Nephron (organoid): ENCODE results near the gene ADORA2A.

Source experiments
- H3K27ac Mint-ChIP-seq, 3 experiments: 2 replicates each; pipeline ENCODE4 v1.8.0; 2020; ENCODE audit warnings: mixed read lengths in 3 of 3, mild to moderate bottlenecking in 2 of 3, moderate library complexity in 1 of 3
- H3K27me3 Mint-ChIP-seq: 2 replicates; pipeline ENCODE4 v1.8.0; 2021; ENCODE audit warnings: low read depth, mild to moderate bottlenecking, moderate library complexity, mixed read lengths
- H3K36me3 Mint-ChIP-seq: 2 replicates; pipeline ENCODE4 v1.8.0; 2020; ENCODE audit warnings: low read depth, mixed read lengths
- H3K4me1 Mint-ChIP-seq: 2 replicates; pipeline ENCODE4 v1.8.0; 2020; ENCODE audit warnings: mixed read lengths
- H3K4me3 Mint-ChIP-seq, 3 experiments: 2 replicates each; pipeline ENCODE4 v1.8.0; 2020; ENCODE audit warnings: mild to moderate bottlenecking in 3 of 3, mixed read lengths in 3 of 3, moderate library complexity in 2 of 3
- H3K9me3 Mint-ChIP-seq: 2 replicates; pipeline ENCODE4 v1.8.0; 2020; ENCODE audit warnings: mixed read lengths
- CTCF ChIP-seq, 3 experiments: fragments of 200-600 bp; sonication (generic); IDR thresholded peaks; one replicate each; pipeline ENCODE4 v1.5.0; 2021; ENCODE audit warnings: antibody characterized with exemption in 3 of 3; ENCODE audit not compliant: unreplicated experiment in 3 of 3

Gene ADORA2A

GRCh38 chr22:24450610-24451009, 23.2 kb downstream of the ADORA2A start:
- no peaks in the 10 kb centered on the region for H3K36me3 Mint-ChIP-seq
- no peaks in the 10 kb centered on the region for H3K27me3 Mint-ChIP-seq
- H3K4me1 Mint-ChIP-seq: peaks cover 27% of the 10 kb centered on the region
- H3K4me3 Mint-ChIP-seq: peak overlapping the region in 1 of 3 experiments; percentile 11
- TF ChIP-seq CTCF (IDR thresholded peaks at IDR 0.05; ENCODE audit: unreplicated experiment in 3 of 3): no peak
- H3K27ac Mint-ChIP-seq: peak overlapping the region; percentile 55 to 89 (median 83)
- peaks cover 4% of the 10 kb centered on the region for H3K9me3 Mint-ChIP-seq

- Mint-ChIP-seq H3K36me3 (no peaks in the 10 kb centered on the region), H3K4me3 (no peak overlapping the region), H3K9me3 (peaks cover 4% of the 10 kb centered on the region), H3K4me1 (peaks cover 29% of the 10 kb centered on the region), H3K27me3 (no peaks in the 10 kb centered on the region), H3K27ac (no peak overlapping the region)
- TF ChIP-seq CTCF (IDR thresholded peaks at IDR 0.05; ENCODE audit: unreplicated experiment in 3 of 3): no peak
These were observed 23.8 kb downstream of the ADORA2A start for GRCh38 chr22:24451162-24451561.

GRCh38 chr22:24453853-24454252, 26.5 kb downstream of the ADORA2A start:
- Mint-ChIP-seq H3K9me3 (peaks cover 4% of the 10 kb centered on the region), H3K27ac (no peak overlapping the region), H3K4me1 (peaks cover 24% of the 10 kb centered on the region), H3K27me3 (peaks cover 8% of the 10 kb centered on the region), H3K4me3 (no peak overlapping the region), H3K36me3 (no peaks in the 10 kb centered on the region)
- no peak for TF ChIP-seq CTCF (IDR thresholded peaks at IDR 0.05; ENCODE audit: unreplicated experiment in 3 of 3)

GRCh38 chr22:24455039-24455438, 27.6 kb downstream of the ADORA2A start:
- Mint-ChIP-seq H3K9me3 (peaks cover 4% of the 10 kb centered on the region), H3K4me3 (no peak overlapping the region), H3K27me3 (peaks cover 8% of the 10 kb centered on the region), H3K36me3 (no peaks in the 10 kb centered on the region), H3K4me1 (peaks cover 24% of the 10 kb centered on the region), H3K27ac (no peak overlapping the region)
- no peak for TF ChIP-seq CTCF (IDR thresholded peaks at IDR 0.05; ENCODE audit: unreplicated experiment in 3 of 3)

GRCh38 chr22:24455751-24456426, 28.5 kb downstream of the ADORA2A start:
- TF ChIP-seq CTCF (IDR thresholded peaks at IDR 0.05; ENCODE audit: unreplicated experiment in 3 of 3): no peak
- peaks cover 21% of the 10 kb centered on the region for H3K4me1 Mint-ChIP-seq
- H3K4me3 Mint-ChIP-seq: no peak overlapping the region
- H3K27ac Mint-ChIP-seq: peak overlapping the region in 2 of 3 experiments; percentile 50 to 72
- no peaks in the 10 kb centered on the region for H3K9me3 Mint-ChIP-seq
- H3K27me3 Mint-ChIP-seq: peaks cover 8% of the 10 kb centered on the region
- no peaks in the 10 kb centered on the region for H3K36me3 Mint-ChIP-seq

- peaks cover 8% of the 10 kb centered on the region for H3K27me3 Mint-ChIP-seq
- peaks cover 21% of the 10 kb centered on the region for H3K4me1 Mint-ChIP-seq
- no peak for TF ChIP-seq CTCF (IDR thresholded peaks at IDR 0.05; ENCODE audit: unreplicated experiment in 3 of 3)
- H3K4me3 Mint-ChIP-seq: no peak overlapping the region
- peak overlapping the region in 2 of 3 experiments; percentile 51 to 75 for H3K27ac Mint-ChIP-seq
- H3K36me3 Mint-ChIP-seq: no peaks in the 10 kb centered on the region
- no peaks in the 10 kb centered on the region for H3K9me3 Mint-ChIP-seq
These were observed 30.6 kb downstream of the ADORA2A start for GRCh38 chr22:24457894-24458420.
